GM19395 (cell line): ENCODE results near the gene AKTIP.
"Not testable (repeated sequence)": the region's sequence is repeated elsewhere in the genome, so short reads cannot be mapped to it uniquely, and the experiment has no call there.

Source experiments
- ATAC-seq: cut with Tn5 transposase; IDR thresholded peaks from one replicate; pipeline ENCODE4 v1.9.1; 2021; ENCODE audit warnings: mild to moderate bottlenecking, moderate library complexity; ENCODE audit not compliant: unreplicated experiment

The AKTIP gene

GRCh38 chr16:53517851-53518250 is 14.8 kb upstream of the AKTIP start:
- ATAC-seq = no peak

DNA sequence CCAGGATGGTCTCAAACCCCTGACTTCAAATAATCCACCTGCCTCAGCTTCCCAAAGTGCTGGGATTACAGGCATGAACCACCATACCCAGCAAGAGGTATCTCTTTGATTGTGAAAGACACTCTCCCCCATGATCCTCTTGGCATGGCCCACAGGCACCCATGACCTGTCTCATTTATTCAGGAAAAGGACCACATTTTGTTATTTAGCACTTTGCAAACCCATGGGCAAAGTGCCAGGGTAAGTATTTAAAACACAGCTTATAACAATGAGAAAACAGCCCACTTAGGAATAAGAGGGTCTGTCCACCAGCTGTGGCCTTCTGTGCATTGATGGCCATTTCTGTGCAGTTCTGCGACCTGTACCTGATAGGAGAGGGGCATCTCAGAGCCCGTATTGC is 12.8 kb upstream of the AKTIP start:
- no peak for ATAC-seq

- ATAC-seq = no peak
These were observed 12.2 kb upstream of the AKTIP start for GRCh38 chr16:53515259-53515658.

DNA sequence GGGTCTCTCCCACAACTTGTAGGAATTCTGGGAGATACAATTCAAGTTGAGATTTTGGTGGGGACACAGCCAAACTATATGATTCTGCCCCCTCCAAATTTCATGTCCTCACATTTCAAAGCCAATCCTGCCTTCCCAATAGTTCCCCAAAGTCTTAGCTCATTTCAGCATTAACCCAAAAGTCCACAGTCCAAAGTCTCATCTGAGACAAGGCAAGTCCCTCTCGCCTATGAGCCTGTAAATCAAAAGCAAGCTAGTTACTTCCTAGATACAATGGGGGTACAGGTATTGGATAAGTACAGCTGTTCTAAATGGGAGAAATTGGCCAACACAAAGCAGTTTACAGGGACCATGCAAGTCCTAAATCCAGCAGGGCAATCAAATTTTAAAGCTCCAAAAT is 9.8 kb upstream of the AKTIP start:
- ATAC-seq = not testable (repeated sequence)

DNA sequence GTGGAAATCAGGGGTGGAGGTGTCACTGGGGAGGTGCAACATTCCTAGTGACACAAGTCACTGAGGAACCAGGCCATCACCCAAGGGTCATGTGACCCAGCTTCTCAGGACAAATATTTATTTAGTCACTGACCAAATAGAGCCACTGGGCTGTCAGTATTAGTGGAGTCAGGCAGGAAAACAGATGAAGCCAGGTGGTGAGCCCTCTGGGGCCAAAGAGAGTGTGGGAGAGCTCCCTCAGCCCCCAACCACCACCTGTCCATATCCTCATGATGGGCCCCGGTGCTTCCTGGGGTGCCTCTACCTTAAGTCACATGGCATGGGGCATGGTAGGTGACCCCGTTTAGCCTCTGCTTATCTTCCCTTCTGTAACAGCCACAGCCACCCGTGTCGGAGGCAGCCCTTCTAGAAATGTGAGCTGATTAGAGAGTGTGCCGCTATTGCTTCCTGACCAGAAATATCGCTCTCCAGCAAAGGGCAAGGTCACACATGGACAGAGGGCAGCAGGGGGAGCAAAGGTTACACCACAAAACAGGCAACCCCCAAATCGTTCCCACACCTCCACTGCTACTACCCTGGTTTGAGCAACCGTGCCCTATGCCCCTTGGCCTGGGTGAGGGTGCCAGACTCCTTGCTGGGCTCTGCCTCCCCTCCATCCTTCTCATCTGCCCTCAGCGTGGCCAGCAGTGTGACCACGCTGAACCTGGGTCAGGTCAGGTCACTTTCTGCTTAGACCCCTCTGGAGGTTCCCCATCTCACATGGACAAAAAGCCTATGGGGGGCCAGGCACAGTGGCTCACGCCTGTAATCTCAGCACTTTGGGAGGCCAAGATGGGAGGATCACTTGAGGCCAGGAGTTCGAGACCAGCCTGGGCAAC is 8.6 kb upstream of the AKTIP start:
- no peak for ATAC-seq

GRCh38 chr16:53511084-53511402 is 8.0 kb upstream of the AKTIP start:
- ATAC-seq = no peak

DNA sequence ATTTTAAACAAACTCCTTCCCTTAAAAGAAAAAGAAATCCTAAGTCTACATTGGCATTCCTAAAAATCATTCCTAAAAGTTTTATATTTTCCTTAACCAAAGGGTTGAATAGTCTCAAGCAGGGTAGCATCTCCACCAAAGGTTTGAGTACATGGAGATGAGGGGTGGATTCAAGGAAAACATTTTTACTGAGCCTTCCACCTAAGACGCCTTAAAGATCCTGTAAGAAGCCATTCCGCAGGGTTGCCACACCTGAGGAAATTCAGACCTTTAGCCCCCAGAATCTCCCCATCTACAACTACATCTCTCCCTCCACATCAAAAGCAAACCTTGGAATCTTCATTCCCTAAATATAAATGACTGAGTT is 7.7 kb upstream of the AKTIP start:
- ATAC-seq = no peak

DNA sequence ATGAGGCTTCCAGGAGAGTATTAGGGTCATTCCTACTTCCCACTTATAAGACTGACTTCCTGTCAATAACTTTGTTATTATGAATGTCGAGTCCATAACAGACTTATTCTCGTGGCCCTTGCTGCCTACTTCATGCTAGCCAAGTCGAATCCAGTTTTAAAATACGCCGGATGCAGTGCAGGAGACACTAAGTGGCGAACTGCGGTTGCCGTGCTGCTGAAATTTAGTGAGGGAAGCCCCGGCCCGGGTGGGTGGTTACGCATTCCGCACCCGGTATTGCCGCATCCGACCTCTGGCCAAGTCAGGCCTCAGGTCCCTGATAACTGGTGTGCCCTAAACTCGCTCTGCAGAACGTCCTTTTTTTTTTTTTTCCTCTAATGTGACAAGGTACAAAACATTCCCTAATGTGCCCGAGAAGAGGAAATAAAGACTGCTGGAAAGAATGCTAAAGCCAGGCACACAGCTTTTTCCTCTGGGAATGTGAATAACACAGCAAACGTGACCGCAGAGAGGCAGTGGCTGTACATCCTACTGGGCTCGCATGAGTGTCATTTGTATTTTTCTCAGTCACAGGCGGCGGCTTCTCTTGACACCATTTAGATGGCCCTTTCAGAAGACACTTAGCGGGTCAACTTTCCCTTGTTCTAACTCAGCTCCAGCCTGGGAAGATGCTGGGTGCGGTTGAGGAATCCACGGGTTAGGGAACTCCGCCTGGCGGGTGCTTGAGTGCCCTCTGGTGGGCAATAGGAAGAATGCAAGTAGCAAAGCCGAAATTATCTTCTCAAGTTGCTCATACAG is 7.1 kb upstream of the AKTIP start:
- no peak for ATAC-seq

- ATAC-seq = no peak
These were observed 4.6 kb upstream of the AKTIP start for GRCh38 chr16:53507464-53508179.

- ATAC-seq = no peak
These were observed 3.2 kb upstream of the AKTIP start for GRCh38 chr16:53506254-53506653.

DNA sequence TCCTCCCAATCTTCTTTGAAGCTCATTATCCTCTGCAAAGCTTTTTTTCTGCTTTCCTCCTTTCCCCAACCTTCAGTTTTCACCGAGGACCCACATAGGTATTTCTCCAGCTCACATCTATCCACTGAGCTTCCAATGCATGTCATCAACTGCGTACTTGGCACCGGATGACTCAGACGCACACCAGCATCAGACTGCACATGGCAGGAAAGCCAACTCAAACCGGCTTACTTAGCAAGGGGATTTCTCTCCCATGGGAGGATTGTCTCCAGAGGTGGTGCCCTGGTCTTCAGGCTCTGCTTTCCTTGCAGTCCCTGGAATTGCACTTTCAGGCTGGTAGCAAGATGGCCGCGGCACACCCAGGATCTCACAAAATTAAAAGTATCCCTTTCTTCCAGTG is 1.7 kb upstream of the AKTIP start:
- no peak for ATAC-seq

DNA sequence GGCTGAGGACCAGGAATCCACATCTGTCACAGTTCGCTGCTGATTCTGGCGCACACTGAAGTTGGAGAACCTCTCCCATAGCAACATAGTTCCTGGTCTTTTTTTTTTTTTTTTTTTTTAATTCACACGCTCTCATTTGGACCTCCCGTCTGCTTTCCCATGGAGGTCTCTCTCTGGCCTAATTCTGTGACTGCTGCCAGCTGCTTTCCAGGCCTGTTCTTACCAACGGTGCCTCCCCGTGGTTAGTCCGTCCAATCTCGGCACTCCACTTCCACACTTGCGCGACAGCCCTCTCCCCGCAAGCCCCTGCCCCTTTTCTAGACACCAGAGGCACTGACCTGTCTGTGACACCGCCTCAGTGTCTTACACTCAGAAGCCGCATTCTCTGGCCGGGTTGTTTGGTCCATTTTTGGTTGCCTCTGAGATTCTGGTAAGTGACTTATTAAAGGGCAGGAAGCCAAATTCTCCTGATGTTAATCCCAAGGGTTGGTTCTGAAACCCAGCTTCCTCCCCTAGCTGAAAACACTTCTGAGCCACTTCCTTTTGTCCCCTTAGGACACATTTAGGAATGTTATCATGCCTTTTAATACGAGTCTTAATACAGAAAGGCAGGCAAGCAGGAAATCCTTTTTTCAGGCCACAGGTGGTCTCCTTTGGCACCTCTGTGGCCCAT is 1.1 kb upstream of the AKTIP start:
- ATAC-seq = no peak

- peak; percentile 96 for ATAC-seq
These were observed 388 bp upstream of the AKTIP start for GRCh38 chr16:53503270-53503923.

- ATAC-seq = no peak
These were observed 1.7 kb downstream of the AKTIP start for GRCh38 chr16:53501216-53501859.

- ATAC-seq = no peak
These were observed 4.0 kb downstream of the AKTIP start for GRCh38 chr16:53498984-53499383.

- ATAC-seq = no peak
These were observed 7.7 kb downstream of the AKTIP start for GRCh38 chr16:53495325-53495724.

DNA sequence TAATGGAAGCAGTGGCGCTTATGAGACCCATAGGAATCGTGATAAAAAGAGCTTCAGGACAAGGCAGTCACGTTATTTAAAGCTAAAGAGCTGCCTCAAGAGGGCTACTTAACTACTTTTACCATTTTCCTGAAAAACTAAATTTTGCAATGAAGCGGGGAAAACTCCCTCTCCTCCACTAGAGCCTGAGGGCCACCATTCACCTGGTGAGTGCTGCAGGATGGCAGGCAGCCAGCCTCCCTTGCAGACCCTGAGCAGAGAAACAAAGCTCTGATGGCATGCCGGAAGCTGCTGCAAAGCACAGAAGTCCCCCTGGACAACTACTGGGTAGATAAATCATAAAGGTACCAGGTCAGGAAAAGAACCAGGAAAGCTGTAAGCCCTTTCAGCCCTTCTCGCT is 8.4 kb downstream of the AKTIP start:
- no peak for ATAC-seq

DNA sequence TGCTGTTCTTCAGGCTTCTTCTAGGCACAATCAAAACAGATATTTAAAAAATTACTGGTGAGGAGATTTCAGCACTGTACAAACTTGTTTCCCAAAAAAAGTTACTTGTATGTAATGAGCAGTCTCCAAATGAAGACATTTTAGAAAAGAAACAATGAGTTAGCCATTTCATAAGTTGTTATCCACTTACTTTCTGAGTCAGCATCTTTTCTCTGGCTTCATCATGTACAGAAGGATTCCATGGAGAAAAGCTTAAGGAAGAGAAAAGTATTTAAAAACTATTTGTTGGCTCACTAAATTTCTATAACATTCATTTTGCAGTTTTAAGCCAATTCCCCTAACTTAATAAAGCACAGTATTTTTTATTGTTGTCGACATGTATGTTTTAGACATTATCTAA is 10.5 kb downstream of the AKTIP start:
- no peak for ATAC-seq

- no peak for ATAC-seq
These were observed 13.3 kb downstream of the AKTIP start for GRCh38 chr16:53489755-53490154.

- ATAC-seq = no peak
These were observed 16.8 kb downstream of the AKTIP start for GRCh38 chr16:53486230-53486629.
